ENCODE results near the gene DHRSX.
"Not testable (repeated sequence)": the region's sequence is repeated elsewhere in the genome, so short reads cannot be mapped to it uniquely, and the experiment has no call there.

The DHRSX gene

GRCh38 chrX:2423282-2423681, 77.5 kb downstream of the DHRSX start:
- DNase-seq = no peak

- not testable (repeated sequence) for DNase-seq
These were observed 81.4 kb downstream of the DHRSX start for GRCh38 chrX:2419418-2419817.

GRCh38 chrX:2418000-2418399, 82.8 kb downstream of the DHRSX start:
- DNase-seq = no peak

- no peak for DNase-seq
These were observed 83.7 kb downstream of the DHRSX start for GRCh38 chrX:2416851-2417604.

GRCh38 chrX:2414384-2414783, 86.4 kb downstream of the DHRSX start:
- DNase-seq = no peak

GRCh38 chrX:2413969-2414368, 86.8 kb downstream of the DHRSX start:
- no peak for DNase-seq

GRCh38 chrX:2412131-2412530, 88.6 kb downstream of the DHRSX start:
- DNase-seq = no peak

GRCh38 chrX:2410279-2411020, 90.3 kb downstream of the DHRSX start:
- no peak for DNase-seq

- no peak for DNase-seq
These were observed 91.0 kb downstream of the DHRSX start for GRCh38 chrX:2409796-2410195.

- DNase-seq = no peak
These were observed 91.9 kb downstream of the DHRSX start for GRCh38 chrX:2408856-2409255.

- no peak for DNase-seq
These were observed 93.8 kb downstream of the DHRSX start for GRCh38 chrX:2406891-2407518.

GRCh38 chrX:2404776-2405175, 96.0 kb downstream of the DHRSX start:
- no peak for DNase-seq

- DNase-seq = no peak
These were observed 98.5 kb downstream of the DHRSX start for GRCh38 chrX:2402361-2402690.

- DNase-seq = no peak
These were observed 99.0 kb downstream of the DHRSX start for GRCh38 chrX:2401590-2402360.

- DNase-seq = no peak
These were observed 99.6 kb downstream of the DHRSX start for GRCh38 chrX:2401201-2401589.

- no peak for DNase-seq
These were observed 102.6 kb downstream of the DHRSX start for GRCh38 chrX:2398064-2398656.

- DNase-seq = no peak
These were observed 103.3 kb downstream of the DHRSX start for GRCh38 chrX:2397229-2398063.

- no peak for DNase-seq
These were observed 105.3 kb downstream of the DHRSX start for GRCh38 chrX:2395261-2395992.

- DNase-seq = no peak
These were observed 108.7 kb downstream of the DHRSX start for GRCh38 chrX:2391869-2392606.

- no peak for DNase-seq
These were observed 110.0 kb downstream of the DHRSX start for GRCh38 chrX:2390754-2391153.
